ENCODE data around the gene PTPN4. TPM values are rescaled to one million over a fixed set of nuclear protein-coding genes. Genes with fewer than 3 reads are reported as not detected.

Gene PTPN4
- total RNA-seq, 1 experiment from 2014 or later, result 80.5 TPM

DNA sequence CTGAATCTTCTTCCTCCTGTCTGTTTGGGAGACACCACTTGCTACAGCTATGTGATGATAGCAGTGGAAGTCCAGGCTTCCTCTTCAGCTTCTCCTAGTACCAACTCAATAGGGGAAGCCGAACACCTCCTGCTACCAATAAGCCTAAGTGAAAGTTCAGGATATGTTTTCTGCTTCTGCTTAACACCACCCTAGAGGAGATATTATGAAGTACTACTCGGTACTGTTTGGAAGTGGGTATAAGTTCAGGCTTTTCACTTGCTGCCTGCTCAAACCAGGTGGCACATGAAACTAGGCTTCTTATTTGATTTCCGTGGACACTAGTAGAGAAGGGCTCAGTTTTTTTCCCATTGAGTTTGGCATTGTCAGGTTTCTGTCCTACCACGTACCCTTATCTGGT, 99.8 kb downstream of the PTPN4 start:
- no peak overlapping the region for H2AK5ac ChIP-seq (ENCODE audit: insufficient read length, low read length)
- WGBS (ENCODE audit: extremely low coverage, insufficient read length, low lambda C conversion rate), result no CpG with 5 or more reads among the region's 4 CpGs

More for the DNA sequence above, 99.8 kb downstream of the PTPN4 start:
- no peaks in the 10 kb centered on the region for H3K27me3 Mint-ChIP-seq (ENCODE audit: low read depth)
- no peaks in the 10 kb centered on the region for H4K20me1 ChIP-seq (ENCODE audit: control insufficient read depth, insufficient read depth, insufficient read length)
- no peak overlapping the region for H2BK12ac ChIP-seq (ENCODE audit: insufficient read length, low read depth, low read length)
- no peaks in the 10 kb centered on the region for H3K23me2 ChIP-seq (ENCODE audit: insufficient read length, low read depth, low read length, poor library complexity, severe bottlenecking)
- no peak overlapping the region for H3T11ph ChIP-seq (ENCODE audit: low read length)
- no peak overlapping the region for H3K4me2 ChIP-seq (ENCODE audit: insufficient read depth, insufficient read length, low read length)
- no peak overlapping the region for H3K4ac ChIP-seq (ENCODE audit: low read depth, low read length)
- no peak overlapping the region for H2BK15ac ChIP-seq (ENCODE audit: low read depth, low read length)
- H3K23ac ChIP-seq (ENCODE audit: insufficient read length, low read depth, low read length), result no peak overlapping the region
- H3K36me3 Mint-ChIP-seq (ENCODE audit: insufficient read depth in 1 of 3, low read depth in 3 of 3), result peaks cover 0 to 4% (median 0%) of the 10 kb centered on the region in 3 experiments; a peak in 5 of 7 replicates
- H3K4me1 ChIP-seq (ENCODE audit: insufficient read depth, low read length), result no peaks in the 10 kb centered on the region; the same call in 1 of the 2 replicates
- H3K4me3 Mint-ChIP-seq, result no peak overlapping the region
- no peak overlapping the region for H3K14ac ChIP-seq (ENCODE audit: insufficient read depth, low read length)
- H2BK5ac ChIP-seq (ENCODE audit: insufficient read length, low read length), result no peak overlapping the region
- no peak overlapping the region for H4K91ac ChIP-seq (ENCODE audit: insufficient read length, low read depth, low read length)
- H3K27me3 ChIP-seq (ENCODE audit: insufficient read depth, low read length), result no peaks in the 10 kb centered on the region
- TF ChIP-seq, protein P1, sequence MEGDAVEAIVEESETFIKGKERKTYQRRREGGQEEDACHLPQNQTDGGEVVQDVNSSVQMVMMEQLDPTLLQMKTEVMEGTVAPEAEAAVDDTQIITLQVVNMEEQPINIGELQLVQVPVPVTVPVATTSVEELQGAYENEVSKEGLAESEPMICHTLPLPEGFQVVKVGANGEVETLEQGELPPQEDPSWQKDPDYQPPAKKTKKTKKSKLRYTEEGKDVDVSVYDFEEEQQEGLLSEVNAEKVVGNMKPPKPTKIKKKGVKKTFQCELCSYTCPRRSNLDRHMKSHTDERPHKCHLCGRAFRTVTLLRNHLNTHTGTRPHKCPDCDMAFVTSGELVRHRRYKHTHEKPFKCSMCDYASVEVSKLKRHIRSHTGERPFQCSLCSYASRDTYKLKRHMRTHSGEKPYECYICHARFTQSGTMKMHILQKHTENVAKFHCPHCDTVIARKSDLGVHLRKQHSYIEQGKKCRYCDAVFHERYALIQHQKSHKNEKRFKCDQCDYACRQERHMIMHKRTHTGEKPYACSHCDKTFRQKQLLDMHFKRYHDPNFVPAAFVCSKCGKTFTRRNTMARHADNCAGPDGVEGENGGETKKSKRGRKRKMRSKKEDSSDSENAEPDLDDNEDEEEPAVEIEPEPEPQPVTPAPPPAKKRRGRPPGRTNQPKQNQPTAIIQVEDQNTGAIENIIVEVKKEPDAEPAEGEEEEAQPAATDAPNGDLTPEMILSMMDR (conservative IDR thresholded peaks at IDR 0.05), result no peak; the same call in 2 of the 3 replicates
- H3K79me1 ChIP-seq (ENCODE audit: insufficient read depth, low read depth, low read length, poor library complexity, severe bottlenecking), result peaks cover 8% of the 10 kb centered on the region
- H3K56ac ChIP-seq (ENCODE audit: insufficient read length, low read depth, low read length), result no peak overlapping the region
- H3K9me3 Mint-ChIP-seq, result no peaks in the 10 kb centered on the region
- peaks cover 5% of the 10 kb centered on the region; the same call in 1 of the 2 replicates for H3K79me2 ChIP-seq (ENCODE audit: insufficient read depth, low read length)
- H2BK120ac ChIP-seq (ENCODE audit: low read depth, low read length, poor library complexity, severe bottlenecking), result no peak overlapping the region
- no peak overlapping the region for H3K9ac ChIP-seq (ENCODE audit: extremely low read depth, insufficient read length, low read length)
- no peak overlapping the region for H4K8ac ChIP-seq (replicated peaks; ENCODE audit: insufficient read length, low read depth, low read length)
- H3K4me1 Mint-ChIP-seq, result peaks cover 32 to 37% of the 10 kb centered on the region in 2 experiments
- DNase-seq, result no peak
- H3K9me3 ChIP-seq (ENCODE audit: control insufficient read depth, low read depth, low read length), result no peaks in the 10 kb centered on the region
- H3K27ac ChIP-seq (ENCODE audit: insufficient read length, low read depth, low read length), result no peak overlapping the region
- H3K27ac Mint-ChIP-seq, result no peak overlapping the region
- H2AFZ ChIP-seq (ENCODE audit: low read length), result no peak overlapping the region
- no peak overlapping the region for H3K18ac ChIP-seq (ENCODE audit: insufficient read length, low read depth, low read length)
- no peak overlapping the region for H2BK20ac ChIP-seq (ENCODE audit: low read depth, low read length, poor library complexity, severe bottlenecking)
- no peak overlapping the region for H4K5ac ChIP-seq (ENCODE audit: insufficient read length, low read depth, low read length)
